Measurements from ENCODE around the gene NT5C.
A peak's percentile ranks its signal among the peaks of the same experiment; 100 is the strongest.
"Not testable (repeated sequence)": the region's sequence is repeated elsewhere in the genome, so short reads cannot be mapped to it uniquely, and the experiment has no call there.

The NT5C gene

GRCh38 chr17:75144816-75145512 is 13.4 kb upstream of the NT5C start:
- no peak for DNase-seq (ENCODE audit: low read depth in 2 of 2)

- DNase-seq (ENCODE audit: low read depth in 2 of 2), result no peak
Measured at GRCh38 chr17:75142236-75142971, 10.9 kb upstream of the NT5C start.

GRCh38 chr17:75138519-75138918 is 7.0 kb upstream of the NT5C start:
- DNase-seq (ENCODE audit: low read depth in 2 of 2), result no peak

GRCh38 chr17:75137762-75138161 is 6.2 kb upstream of the NT5C start:
- DNase-seq (ENCODE audit: low read depth in 2 of 2), result not testable (repeated sequence)

GRCh38 chr17:75135946-75136345 is 4.4 kb upstream of the NT5C start:
- DNase-seq (ENCODE audit: low read depth in 2 of 2), result no peak

GRCh38 chr17:75135452-75135851 is 3.9 kb upstream of the NT5C start:
- DNase-seq (ENCODE audit: low read depth in 2 of 2), result no peak

- not testable (repeated sequence) for DNase-seq (ENCODE audit: low read depth in 2 of 2)
Measured at GRCh38 chr17:75133607-75134347, 2.2 kb upstream of the NT5C start.

- DNase-seq (ENCODE audit: low read depth in 2 of 2), result no peak
Measured at GRCh38 chr17:75133001-75133400, 1.5 kb upstream of the NT5C start.

- DNase-seq (ENCODE audit: low read depth in 2 of 2), result not testable (repeated sequence)
Measured at GRCh38 chr17:75132018-75133000, 767 bp upstream of the NT5C start.

- DNase-seq (ENCODE audit: low read depth in 2 of 2), result peak in 1 of 2 donors; percentile 34
Measured at GRCh38 chr17:75130632-75131277, 787 bp downstream of the NT5C start.

- no peak for DNase-seq (ENCODE audit: low read depth in 2 of 2)
Measured at GRCh38 chr17:75130059-75130631, 1.4 kb downstream of the NT5C start.

- no peak for DNase-seq (ENCODE audit: low read depth in 2 of 2)
Measured at GRCh38 chr17:75129576-75129975, 2.0 kb downstream of the NT5C start.

GRCh38 chr17:75128694-75129505 is 2.6 kb downstream of the NT5C start:
- DNase-seq (ENCODE audit: low read depth in 2 of 2), result no peak

GRCh38 chr17:75127936-75128335 is 3.6 kb downstream of the NT5C start:
- not testable (repeated sequence) for DNase-seq (ENCODE audit: low read depth in 2 of 2)

- DNase-seq (ENCODE audit: low read depth in 2 of 2), result no peak
Measured at GRCh38 chr17:75126954-75127353, 4.6 kb downstream of the NT5C start.

- no peak for DNase-seq (ENCODE audit: low read depth in 2 of 2)
Measured at GRCh38 chr17:75125984-75126383, 5.6 kb downstream of the NT5C start.

GRCh38 chr17:75124819-75125162 is 6.8 kb downstream of the NT5C start:
- no peak for DNase-seq (ENCODE audit: low read depth in 2 of 2)

GRCh38 chr17:75124041-75124818 is 7.3 kb downstream of the NT5C start:
- peak; percentile 55 to 58 for DNase-seq (ENCODE audit: low read depth in 2 of 2)

GRCh38 chr17:75118307-75118706 is 13.2 kb downstream of the NT5C start:
- DNase-seq (ENCODE audit: low read depth in 2 of 2), result no peak

Data from stimulated activated CD4-positive, alpha-beta T cell treated with anti-CD3 and anti-CD28 coated beads, Interleukin-15, amount 100 ng/mL, for 48 hours (primary cell).